HG03097 (cell line): ENCODE measurements around the gene GGT1.
"Not testable (repeated sequence)": the region's sequence is repeated elsewhere in the genome, so short reads cannot be mapped to it uniquely, and the experiment has no call there.

Experiments used
- ATAC-seq: cut with Tn5 transposase; IDR thresholded peaks from one replicate; pipeline ENCODE4 v1.9.1; 2021; ENCODE audit not compliant: unreplicated experiment, low FRiP score

GGT1 gene

DNA sequence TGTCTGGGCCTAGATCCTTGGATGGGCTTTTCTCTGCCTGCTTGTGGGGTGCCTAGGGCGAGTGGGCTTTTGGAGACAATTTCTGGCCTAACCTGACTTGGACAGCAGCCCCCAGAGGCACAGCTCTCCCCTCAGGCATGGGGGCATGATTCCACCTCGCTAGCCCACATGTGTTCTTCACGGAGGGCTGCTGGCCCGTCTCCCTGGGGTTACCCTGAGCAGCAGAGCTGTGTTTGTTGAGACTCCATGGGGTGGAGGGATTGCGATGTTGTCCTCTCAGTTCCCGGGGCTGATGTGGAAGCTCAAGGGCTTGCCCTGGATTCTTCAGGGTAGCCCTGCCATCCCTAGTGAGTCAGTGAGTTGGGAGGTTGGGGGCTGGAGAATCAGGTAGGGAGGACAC lies 7.8 kb upstream of the GGT1 start:
- no peak for ATAC-seq

DNA sequence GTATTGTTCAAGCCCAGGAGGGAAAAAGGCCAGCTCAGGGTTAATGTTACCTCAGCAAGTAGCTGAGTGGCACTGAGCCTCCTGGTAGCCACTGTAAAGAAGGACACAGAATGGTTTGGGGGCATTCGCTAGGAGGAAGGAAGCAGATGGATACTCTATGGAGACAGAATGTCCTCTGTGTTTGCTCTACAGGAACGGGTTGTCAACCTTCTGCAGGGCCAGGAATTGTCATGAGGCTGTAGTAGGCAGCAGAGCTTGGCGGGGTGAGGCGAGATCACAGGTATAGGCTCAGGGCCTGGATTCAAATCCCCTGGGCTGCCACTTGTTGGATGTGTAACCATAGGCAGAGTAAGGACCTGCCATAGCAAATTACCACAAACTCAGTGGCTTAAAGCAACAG lies 7.1 kb upstream of the GGT1 start:
- no peak for ATAC-seq

DNA sequence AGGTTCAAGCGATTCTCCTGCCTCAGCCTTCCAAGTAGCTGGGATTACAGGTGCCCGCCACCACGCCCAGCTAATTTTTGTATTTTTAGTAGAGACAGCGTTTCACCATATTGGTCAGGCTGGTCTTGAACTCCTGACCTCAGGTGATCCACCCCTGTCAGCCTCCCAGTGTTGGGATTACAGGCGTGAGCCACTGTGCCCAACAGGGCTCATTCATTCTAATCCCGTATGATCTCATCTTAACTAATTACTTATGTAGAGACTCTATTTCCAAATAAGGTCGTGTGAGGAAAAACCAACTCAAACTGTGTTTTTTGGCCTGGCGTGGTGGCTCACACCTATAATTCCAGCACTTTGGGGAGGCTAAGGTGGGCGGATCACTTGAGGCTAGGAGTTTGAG lies 5.9 kb upstream of the GGT1 start:
- ATAC-seq, result not testable (repeated sequence)

DNA sequence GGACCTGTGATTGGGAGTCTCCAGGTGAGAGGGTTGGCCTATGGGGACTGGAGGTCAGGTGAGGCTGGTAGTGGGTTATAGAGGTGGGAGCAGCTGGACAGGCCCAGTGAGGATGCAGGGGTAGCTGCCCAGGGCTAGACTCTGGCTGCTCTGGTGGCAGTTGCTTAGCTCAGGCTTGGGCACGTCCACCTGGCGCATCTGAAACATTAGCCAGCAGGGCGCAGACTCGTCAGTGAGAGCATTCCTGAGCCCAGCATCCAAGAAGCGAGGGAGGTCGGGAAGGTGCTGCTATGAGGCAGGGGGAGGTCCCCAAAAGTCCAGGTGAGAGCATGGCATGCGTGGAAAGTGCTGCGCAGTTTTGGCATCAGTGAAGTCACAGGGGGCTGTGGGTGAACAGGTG lies 3.5 kb upstream of the GGT1 start:
- no peak for ATAC-seq

DNA sequence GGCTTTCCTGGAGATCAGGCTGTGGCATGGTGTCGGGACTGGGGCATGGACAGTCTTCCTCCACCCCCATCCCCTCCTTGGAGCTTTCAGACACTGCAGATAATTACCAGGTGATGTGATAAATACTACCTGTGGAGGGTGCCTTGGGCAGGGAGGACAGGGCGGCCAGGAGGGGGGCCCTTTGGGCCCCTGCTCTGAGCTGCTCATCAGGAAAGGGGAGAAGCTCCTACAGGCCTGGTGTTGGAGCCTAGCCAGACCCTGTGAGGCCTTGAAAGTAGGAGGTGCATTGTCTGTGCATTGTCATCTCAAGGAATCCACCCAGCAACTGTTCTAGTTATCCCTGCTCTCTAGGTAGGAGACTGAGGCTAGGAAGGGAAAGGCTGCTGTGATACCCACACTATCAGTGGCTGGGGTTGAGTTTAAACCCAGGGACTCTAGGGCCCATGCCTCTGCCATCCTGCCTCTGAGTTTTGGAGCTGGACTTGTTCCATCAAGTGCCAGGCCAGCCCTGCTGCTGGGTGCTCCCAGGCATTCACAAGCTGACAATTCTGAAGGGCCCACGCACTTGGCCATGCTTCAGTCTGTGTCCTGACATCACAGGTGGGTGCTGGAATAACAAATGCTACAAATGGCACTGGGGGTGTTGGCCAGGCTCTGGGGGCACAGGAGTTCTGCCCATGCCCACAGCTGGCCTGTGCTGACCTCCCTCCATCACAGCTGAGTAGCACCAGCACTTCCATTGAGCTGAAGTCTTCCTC lies 2.9 kb upstream of the GGT1 start:
- ATAC-seq, result not testable (repeated sequence)

DNA sequence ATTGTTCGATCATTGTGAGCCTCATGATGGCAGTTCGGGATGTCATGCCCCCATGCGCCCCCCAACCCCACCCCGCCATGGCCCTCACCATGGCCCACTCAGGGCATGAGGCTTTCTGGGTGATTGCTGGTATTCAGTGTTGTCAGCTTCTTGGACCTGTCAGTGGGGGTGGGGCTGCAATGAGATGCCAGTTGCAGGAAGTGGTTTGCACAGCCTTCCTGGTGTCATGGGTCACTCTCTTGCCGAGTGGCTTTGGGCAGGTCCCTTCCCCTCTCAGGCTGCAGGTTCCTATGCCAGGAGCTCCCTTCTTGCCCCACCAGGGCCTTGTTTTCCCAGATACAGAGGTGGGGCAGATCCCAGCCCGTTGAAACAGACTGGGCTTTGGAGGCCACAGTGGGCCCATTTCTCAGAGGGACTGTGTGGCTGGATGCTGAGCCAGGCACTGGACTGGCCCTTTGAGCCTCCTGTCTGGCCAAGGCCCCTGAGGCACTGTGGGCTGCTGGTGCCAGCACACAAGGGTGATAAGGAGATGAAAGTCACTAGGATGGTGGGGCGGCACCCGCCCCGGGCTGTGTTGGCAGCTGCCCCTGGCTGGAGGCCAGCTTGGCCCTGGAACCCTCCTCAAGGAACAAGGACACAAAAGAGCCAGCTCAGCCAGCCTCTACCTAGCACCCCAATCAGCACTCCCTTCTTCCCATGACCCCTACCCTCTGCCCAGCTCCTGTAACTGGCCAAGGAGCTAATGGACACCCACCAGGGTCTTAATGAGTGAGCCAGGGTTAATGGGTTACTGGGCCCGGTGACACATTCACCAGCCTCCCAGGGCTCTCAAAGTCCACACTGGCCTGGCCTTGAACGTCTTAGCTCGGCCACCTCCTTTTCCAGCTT lies 1.5 kb upstream of the GGT1 start:
- no peak for ATAC-seq

DNA sequence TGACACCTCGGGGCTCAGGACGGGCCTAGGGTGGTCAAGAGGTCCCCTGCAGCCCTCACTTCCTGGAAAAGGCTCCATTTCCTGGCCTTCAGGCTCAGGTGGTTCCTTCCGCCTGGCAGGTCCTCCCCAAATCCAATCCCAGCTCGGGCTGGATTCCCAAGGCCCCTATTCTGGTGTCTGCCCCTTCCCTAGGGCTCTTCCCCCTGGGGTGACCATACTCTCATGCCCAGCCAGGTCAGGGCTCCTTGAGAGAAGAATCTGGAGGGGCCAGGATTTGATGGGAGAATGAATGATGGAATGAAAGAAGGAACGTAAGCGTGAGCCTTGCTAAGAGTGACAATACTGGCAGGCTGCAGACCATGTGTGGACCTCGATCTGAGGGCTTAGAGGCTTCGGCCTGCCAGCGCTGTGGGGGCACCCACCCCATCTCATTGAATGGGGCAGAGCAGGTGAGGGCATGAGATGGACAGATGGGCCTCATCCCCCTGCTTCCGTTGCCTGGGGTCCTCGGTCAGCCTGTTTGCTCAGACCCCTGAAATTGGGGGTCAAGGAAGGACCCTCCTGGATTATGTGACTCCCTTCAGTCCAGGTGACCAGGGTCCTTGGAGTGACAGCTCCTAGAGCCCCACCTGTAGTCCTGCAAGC lies 766 bp upstream of the GGT1 start:
- ATAC-seq, result not testable (repeated sequence)

DNA sequence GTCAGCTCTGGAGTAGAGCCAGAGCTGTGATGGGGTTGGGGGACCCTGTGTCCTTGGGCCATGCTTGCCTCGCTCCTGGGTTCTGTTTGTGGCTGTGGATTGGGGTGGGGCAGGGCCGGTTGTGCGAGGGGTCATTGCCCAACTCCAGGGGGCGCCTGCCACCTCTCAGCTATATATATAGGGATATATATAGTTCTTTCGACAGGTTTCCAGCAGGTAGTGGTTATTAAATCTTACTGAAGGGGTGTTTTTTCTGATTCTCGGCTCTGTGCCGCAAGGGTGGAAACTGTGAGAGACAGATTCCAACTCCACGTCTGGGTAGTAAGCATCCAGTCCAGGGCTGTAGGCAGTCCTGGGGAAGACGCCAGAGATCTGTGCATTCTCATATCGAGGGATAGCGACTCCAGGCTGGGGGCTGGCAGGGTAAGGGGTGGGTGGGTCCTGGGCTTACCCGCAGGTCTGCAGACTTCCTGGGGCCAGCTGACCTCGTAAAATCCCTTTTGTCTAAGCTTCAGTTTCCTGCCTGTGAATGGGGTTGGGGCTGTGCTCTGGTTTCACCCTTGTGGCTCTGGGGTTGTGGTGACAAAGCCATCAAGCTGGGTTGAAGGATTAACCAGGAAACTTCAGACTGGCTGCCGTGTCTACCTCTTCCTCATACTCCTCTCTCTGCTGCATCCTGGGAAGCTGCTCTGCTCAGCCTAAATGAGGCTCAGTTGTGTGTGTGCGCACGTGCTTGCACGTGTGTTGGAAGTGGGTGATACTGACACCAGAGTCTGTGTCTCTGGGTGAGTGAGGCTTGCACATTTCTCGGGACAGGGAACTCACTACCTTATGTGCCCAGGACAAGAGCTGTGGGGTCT lies 1.0 kb downstream of the GGT1 start:
- ATAC-seq, result not testable (repeated sequence)

DNA sequence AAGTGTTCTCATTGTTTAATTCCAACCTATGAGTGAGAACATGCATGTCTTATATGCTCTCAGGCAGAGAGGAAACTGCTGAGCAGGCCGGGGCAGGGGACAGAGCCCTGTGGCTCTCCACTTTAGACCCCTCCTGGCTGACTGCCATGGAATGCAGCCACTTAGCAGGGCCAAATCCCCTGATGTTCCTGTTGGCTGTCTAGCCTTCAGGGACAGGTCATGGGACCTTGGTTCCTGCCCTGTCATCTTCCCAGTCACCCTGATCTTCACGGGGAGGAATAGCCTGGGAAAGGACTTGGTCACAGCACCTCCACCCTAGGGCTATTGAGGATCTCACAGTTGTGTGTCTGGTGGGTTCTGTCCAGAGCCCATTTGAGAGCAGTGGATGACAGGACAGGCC lies 3.3 kb downstream of the GGT1 start:
- ATAC-seq, result not testable (repeated sequence)

DNA sequence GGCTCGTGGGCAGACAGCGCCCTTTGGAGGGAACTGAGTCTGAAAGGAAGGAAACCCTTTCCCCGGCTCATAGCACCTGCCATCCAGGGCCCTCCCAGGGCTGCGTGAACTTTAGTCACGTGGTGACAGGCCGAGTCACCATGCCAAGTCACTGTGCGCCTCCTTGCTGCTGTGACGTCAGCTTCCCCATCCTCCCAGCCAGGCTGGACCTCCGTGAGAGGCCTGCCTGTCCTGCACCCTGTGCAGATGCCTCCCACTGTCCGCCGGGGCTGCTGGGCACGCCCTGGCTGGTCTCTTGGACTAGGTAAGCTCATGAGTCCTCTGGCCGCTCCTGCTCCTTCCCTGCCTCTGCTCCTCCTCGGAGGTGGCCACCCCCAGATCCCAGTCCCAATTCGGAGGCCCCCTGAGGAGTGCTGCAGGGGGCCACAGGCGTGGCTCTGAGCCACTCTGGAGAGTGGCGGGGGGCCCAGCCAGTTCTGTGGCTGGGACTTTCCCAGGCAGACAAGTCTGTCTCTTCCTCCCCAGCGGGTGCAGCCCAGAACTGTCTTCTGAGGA lies 4.5 kb downstream of the GGT1 start:
- ATAC-seq, result not testable (repeated sequence)

DNA sequence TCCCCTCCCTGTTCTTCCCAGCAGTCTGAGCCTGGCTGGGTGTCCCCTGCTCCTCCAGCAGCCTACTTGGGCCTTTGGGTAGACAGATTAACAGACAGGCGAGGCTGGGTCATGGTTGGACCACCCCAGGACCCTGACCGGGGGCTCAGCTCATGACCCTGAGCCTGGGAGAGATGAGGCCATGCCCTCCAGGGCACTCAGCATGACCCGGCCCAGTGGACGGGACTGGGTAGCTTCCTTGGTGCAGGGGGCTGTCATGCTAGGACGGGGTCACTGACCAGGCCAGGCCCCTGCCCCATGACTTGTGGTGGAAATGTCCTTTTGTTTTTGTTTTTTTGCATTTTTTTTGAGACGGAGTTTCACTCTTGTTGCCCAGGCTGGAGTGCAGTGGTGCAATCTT lies 5.3 kb downstream of the GGT1 start:
- not testable (repeated sequence) for ATAC-seq

DNA sequence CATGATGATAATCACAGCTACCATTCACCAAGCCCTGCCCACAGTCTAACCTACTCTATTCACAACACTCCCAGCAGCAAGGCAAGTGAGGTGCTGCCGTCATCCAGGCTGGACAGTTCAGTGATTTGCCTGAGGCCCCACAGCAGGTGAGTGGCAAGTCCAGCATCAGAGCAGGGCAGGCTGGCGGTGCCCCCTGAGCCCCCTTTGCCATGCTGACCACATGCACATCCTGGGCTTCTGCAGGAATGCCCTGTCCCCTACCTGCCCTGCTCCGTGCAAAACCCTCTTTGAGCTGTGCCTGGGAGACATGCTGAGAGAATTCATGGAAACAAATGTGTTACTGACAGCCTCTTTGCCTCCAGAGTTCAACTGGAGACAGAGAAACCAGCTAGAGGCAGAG lies 6.9 kb downstream of the GGT1 start:
- not testable (repeated sequence) for ATAC-seq

DNA sequence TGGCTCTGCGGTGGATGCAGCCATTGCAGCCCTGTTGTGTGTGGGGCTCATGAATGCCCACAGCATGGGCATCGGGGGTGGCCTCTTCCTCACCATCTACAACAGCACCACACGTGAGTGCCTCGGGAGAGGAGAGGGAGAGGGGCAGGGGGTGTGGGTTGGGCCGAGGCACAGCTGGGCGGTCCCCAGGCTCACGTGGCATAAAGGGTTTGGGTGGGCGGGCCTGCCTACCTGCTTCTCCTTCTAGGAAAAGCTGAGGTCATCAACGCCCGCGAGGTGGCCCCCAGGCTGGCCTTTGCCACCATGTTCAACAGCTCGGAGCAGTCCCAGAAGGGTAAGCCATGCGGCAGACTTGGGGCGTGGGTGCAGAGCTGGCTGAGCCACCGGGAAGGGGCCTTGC lies 11.8 kb downstream of the GGT1 start:
- ATAC-seq, result not testable (repeated sequence)

DNA sequence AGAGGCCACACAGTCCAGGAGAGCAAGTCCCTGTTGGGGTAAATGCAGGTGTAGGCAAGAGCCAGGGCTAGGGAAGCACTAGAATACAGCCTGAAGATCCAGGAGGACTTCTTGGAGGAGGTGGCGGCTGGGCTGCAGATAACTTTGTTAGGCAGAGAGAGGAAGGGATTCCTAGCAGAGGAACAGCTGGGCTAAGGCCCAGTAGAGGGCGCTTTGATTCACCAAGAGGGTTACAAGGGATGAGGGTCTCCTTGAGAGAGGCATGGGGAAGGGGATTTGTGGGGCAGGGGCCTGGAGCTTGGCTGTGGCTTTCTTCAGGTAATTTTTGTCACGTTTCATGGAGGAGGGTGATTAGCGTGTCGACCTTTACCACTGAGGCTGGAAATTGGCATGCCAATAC lies 18.3 kb downstream of the GGT1 start:
- ATAC-seq, result not testable (repeated sequence)

DNA sequence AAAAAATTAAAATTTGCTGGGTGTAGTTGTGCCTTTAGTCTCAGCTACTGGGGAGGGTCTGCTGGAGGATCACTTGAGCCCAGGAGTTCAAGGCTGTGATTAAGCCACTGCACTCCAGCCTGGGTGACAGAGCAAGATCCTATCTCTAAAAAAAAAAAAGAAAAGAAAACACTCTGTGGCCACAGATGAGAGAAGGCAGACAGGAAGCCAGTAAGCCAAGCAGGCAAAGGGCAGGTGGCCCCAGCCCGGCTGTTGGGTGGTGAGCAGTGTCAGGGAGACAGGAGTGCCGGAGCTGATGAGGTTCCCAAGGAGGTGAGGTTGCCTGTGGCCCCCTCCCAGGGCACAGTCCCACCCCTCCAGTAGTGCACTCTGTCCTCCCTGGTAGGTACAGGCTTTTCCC lies 19.6 kb downstream of the GGT1 start:
- not testable (repeated sequence) for ATAC-seq

DNA sequence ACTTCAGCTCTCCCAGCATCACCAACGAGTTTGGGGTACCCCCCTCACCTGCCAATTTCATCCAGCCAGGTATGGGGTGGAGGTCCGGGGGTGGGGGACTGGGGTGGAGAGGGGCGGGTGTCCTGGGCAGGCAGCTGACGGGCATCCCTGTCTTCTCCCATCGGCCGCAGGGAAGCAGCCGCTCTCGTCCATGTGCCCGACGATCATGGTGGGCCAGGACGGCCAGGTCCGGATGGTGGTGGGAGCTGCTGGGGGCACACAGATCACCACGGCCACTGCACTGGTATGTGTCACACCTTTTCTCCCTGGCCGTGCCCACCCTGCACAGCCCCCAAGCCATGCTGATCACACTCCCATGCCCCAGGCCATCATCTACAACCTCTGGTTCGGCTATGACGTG lies 24.9 kb downstream of the GGT1 start:
- not testable (repeated sequence) for ATAC-seq

DNA sequence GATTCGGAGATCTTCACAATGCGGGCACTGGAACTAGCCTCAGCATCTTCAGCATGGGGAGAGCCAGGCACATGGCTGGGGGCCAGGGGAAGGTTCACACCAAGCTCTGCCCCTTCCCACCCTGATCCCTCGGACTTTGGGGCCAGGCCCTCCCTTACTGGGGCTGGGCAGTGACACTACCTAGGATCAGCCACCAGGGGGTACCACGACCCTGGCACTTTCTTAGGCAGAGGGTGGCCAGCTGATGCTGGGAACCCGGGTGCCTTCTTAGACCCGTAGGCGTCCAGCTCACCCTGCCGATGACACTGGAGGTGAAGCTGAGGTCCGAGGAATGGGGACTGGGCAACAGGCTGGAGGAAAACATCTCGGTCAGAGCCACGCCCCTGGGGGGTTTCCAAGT lies 26.1 kb downstream of the GGT1 start:
- ATAC-seq, result not testable (repeated sequence)

DNA sequence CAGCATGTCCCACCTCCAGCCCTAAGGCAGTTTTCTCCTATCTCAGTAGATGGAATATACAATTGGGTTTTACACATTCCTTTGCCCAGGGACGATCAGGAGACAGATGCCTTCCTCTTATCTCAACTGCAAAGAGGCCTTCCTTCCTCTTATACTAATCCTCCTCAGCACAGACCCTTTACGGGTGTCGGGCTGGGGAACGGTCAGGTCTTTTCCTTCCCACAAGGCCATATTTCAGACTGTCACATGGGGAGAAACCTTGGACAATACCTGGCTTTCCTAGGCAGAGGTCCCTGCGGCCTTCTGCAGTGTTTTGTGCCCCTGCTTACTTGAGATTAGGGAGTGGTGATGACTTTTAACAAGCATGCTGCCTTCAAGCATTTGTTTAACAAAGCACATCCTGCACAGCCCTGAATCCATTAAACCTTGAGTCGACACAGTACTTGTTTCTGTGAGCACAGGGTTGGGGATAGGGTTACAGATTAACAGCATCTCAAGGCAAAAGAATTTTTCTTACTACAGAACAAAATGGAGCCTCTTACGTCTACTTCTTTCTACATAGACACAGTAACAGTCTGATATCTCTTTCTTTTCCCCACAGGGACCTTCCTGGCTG lies 27.9 kb downstream of the GGT1 start:
- not testable (repeated sequence) for ATAC-seq

DNA sequence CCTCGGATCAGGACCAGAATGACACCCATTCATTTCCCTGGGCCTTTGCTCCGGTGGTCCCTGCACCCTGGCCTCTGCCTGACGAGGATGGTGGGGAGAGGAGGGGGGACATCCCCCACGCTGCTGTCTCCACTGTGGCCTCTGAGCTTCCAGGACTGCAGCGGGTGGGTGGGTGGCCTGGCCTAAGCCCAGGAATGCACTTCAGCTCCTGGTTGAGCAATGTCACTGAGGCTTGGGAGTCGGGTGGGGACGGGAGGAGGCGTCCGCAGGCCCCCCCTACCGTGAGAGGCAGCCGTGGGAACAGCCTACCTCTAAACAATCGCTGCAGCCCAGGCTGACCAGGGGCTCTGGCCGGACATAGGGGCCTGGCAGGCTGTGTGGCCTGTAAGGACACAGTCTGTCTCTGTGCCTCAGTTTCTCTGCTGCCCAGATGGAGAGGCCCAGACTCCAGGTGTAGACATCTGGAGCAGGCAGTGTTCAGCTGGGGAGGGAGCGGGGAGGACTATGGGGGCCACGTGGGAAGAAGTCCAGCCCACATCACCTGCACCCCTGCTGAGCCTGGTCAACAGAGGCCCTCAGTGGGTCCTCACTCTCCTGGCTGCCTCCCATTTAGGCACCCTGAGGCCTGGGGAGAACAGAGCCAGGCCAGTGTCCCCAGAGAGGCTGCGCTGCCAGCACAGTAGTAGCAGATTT lies 28.6 kb downstream of the GGT1 start:
- not testable (repeated sequence) for ATAC-seq
